ENCODE data around the gene ATOH8.

Gene ATOH8

DNA sequence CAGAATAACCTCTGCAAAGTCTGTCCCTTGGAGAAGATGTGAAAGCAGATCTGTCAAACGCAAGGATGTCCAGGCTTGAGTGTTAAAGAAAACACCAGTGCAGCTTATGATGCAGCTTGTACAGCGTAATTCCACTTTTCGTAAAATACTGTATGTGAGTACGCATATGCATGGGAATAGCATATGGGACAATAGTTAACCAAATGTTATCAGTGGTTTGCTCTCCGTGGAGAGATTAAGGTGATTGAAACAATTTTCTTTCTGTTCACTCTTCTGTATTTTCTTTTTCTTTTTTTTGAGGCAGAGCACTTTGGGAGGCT is 27.2 kb downstream of the ATOH8 start:
- FAIRE-seq (no peak), DNase-seq (ENCODE audit: insufficient read length, low spot score) (no peak)
- TF ChIP-seq, protein P1, sequence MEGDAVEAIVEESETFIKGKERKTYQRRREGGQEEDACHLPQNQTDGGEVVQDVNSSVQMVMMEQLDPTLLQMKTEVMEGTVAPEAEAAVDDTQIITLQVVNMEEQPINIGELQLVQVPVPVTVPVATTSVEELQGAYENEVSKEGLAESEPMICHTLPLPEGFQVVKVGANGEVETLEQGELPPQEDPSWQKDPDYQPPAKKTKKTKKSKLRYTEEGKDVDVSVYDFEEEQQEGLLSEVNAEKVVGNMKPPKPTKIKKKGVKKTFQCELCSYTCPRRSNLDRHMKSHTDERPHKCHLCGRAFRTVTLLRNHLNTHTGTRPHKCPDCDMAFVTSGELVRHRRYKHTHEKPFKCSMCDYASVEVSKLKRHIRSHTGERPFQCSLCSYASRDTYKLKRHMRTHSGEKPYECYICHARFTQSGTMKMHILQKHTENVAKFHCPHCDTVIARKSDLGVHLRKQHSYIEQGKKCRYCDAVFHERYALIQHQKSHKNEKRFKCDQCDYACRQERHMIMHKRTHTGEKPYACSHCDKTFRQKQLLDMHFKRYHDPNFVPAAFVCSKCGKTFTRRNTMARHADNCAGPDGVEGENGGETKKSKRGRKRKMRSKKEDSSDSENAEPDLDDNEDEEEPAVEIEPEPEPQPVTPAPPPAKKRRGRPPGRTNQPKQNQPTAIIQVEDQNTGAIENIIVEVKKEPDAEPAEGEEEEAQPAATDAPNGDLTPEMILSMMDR (IDR thresholded peaks at IDR 0.05; ENCODE audit: insufficient read depth, missing control alignments) = no peak

DNA sequence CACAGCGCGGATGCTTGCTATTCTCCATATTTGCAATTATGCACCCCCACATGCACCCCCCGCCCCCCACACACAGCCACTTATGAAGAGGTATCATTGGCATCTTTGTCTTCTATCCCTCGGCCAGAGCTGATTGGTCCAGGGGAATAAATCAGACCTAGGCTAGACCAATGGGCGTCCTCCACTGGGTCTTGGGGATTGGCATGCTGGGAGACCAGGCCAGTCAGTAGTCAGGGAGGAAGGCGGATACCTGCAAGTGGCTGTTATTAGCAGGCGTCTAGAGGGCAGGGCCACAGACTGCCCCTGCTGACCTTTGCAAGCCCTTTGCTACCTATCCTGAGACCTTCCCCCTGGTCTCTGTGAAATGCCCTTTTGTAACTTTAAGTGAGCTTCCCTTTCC is 30.0 kb downstream of the ATOH8 start:
- DNase-seq (ENCODE audit: insufficient read length, low spot score) (no peak), FAIRE-seq (no peak)
- TF ChIP-seq, protein P1 (IDR thresholded peaks at IDR 0.05; ENCODE audit: insufficient read depth, missing control alignments) = no peak

DNA sequence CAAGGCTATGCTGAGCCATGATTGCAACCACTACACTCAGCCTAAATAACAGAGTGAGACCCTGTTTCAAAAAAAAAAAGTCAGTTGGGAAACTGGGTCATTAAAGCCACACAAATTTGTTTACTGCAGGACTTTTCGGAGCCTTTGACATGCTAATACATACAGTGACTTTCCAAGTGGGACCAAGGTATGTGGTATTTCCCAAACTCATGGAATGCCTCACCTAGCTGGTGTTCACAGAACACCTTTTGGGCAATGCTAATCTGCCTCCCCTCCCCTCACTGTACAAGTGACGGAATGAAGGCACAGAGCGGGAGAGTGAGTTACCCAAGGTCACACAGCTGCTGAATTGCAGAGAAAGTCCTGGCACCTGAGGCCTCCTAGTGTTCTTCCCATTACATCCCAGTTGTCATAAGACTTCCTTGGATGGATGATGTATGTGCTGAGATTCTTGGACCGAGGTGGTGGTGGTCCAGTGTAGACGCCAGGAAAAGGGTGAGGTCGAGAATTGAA is 30.7 kb downstream of the ATOH8 start:
- DNase-seq (ENCODE audit: insufficient read length, low spot score) = no peak
- FAIRE-seq = no peak
- TF ChIP-seq, protein P1 (IDR thresholded peaks at IDR 0.05; ENCODE audit: insufficient read depth, missing control alignments) = no peak

DNA sequence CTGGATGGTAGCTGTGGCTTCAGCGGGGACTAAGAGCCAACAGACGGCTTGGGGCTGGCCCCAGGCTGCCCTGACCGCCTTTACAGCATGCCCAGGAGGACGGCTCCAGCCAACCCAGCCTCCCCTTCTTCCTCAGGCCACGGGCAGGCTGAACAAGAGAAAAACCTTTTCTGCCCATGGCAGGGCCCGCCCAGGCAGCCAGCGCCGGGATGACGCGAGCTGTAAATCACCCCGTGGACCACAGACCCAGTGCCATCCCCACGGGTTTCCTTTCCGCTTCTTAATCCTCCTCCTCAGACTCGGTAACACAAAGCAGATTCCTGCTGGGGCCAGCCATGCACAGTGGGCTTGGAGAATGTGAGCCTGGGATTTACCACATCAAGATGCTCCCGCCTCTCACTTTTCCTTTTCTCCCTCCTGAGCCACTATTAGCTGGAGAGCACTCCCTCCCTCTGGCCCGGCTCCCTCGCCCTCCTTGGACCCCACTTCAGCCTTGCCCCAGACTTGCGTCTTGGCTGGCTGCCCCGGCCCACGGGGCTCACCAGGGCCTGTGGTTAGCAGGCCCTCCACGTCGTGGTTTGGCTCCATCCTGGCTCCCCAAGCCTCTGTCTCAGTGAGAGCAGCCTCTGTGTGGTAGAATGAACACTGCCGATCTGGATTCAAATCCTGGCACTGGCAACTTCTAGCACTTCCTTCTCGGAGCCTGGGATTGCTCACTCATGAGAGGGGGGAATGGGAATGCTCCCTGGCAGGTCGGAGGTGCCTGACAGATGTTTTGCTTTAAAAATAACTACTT is 31.4 kb downstream of the ATOH8 start:
- DNase-seq (ENCODE audit: insufficient read length, low spot score) = no peak
- TF ChIP-seq, protein P1 (IDR thresholded peaks at IDR 0.05; ENCODE audit: insufficient read depth, missing control alignments) = no peak
- FAIRE-seq = no peak

DNA sequence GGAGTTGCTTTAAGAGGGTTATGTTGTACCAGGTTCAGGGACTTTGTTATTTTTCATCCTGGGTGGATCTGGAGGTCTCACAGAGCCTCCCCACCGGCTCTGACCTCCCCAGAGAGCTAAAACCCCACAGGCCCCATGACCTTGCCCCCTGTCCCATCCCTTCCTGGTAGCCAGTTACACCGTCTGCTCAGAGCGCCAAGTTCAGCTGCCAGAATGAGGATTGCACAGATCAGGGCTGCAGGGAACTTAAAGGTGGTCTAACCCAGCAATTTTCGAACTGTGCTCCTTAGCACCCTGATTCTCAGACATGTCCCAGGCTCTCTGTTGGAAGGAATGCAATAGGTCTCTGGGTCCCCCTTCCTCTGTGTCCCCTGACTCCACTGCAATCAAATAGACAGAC is 32.1 kb downstream of the ATOH8 start:
- TF ChIP-seq, protein P1 (IDR thresholded peaks at IDR 0.05; ENCODE audit: insufficient read depth, missing control alignments) = no peak
- FAIRE-seq = no peak
- no peak for DNase-seq (ENCODE audit: insufficient read length, low spot score)

DNA sequence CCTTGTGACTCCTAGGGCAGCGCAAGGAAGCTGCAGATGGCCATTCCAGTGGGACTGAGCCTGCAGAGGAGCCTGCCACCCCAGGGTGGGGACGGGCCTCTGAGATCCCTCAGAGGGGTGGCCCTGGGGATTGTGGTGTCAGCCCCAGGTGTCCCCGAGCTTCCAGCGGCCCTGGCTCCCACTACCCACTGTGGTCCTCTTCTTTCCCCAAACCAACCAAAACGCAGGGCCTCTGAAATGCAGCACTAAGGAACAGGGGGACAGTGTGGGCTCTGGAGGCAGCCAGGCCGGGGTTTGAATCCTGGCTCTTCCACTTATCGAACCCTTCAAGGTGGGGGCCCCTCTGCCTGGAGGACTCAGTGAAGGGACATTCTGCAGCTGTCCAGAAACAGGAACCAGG is 32.7 kb downstream of the ATOH8 start:
- TF ChIP-seq, protein P1 (IDR thresholded peaks at IDR 0.05; ENCODE audit: insufficient read depth, missing control alignments) = no peak
- DNase-seq (ENCODE audit: insufficient read length, low spot score) (no peak), FAIRE-seq (no peak)

DNA sequence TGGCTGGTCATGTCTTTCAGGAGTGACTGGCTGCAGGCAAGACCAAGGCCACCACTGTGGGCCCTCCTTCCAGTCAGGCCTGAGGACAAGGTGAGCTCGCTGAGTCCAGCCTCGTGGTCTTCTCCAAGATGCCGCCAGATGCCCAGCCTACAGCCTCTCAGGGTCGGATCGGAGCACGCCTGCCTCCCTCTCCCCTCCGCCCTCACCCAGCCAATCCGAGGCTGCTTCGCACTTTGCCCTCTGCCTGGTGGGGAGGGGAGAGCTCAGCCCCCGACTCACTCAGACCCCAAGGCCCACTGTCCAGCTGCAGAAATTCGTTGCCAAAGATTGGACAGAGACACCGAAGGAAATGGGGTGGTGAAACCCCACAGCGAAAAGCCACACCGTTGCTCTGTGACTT is 33.1 kb downstream of the ATOH8 start:
- TF ChIP-seq, protein P1 (IDR thresholded peaks at IDR 0.05; ENCODE audit: insufficient read depth, missing control alignments) = no peak
- DNase-seq (ENCODE audit: insufficient read length, low spot score) (no peak), FAIRE-seq (no peak)
